K562 (cell line): ENCODE measurements around the gene ANAPC5. TPM values are rescaled to one million over a fixed set of nuclear protein-coding genes. Genes with fewer than 3 reads are reported as not detected.

Experiments
- BRF2 ChIP-seq: IDR thresholded peaks from 3 replicates; pipeline ENCODE4 v1.6.1; 2011; ENCODE audit warnings: borderline replicate concordance, mild to moderate bottlenecking; ENCODE audit not compliant: insufficient read length, insufficient read depth
- CBX8 ChIP-seq: fragments of 200-600 bp; sonication (generic); IDR thresholded peaks from 2 replicates; pipeline ENCODE4 v1.6.1; 2012; ENCODE audit warnings: borderline replicate concordance, mixed run types, low read depth, mild to moderate bottlenecking, moderate library complexity, mixed read lengths, low read length, control low read depth, inconsistent platforms; ENCODE audit not compliant: poor library complexity, severe bottlenecking; ENCODE audit errors: extremely low read depth
- FOXA1 ChIP-seq: fragments of 450-650 bp; IDR thresholded peaks from 2 replicates; pipeline ENCODE4 v1.6.1; 2016; ENCODE audit warnings: mild to moderate bottlenecking, borderline replicate concordance
- GABPA ChIP-seq: fragments of 200-800 bp; sonication (Bioruptor generic); conservative IDR thresholded peaks from 2 replicates; pipeline ENCODE4 v1.6.1; 2016; ENCODE audit warnings: low read depth, missing genetic modification characterization, missing compliant biosample characterization
- IRF9 ChIP-seq: fragments of 450-650 bp; IDR thresholded peaks from 2 replicates; pipeline ENCODE4 v1.6.1; 2016; ENCODE audit warnings: missing biosample characterization, missing genetic modification characterization
- KDM4B ChIP-seq, 2 experiments: fragments of 450-650 bp in 1 of 2; sonication (generic) in 1 of 2; IDR thresholded peaks; 2 replicates each; pipeline ENCODE4 v1.6.1; 2016 to 2017; ENCODE audit warnings: borderline replicate concordance in 2 of 2, antibody characterized with exemption in 1 of 2, low read depth in 1 of 2, mild to moderate bottlenecking in 1 of 2
- LEF1 ChIP-seq: fragments of 450-650 bp; IDR thresholded peaks from 2 replicates; pipeline ENCODE4 v1.6.1; 2016; ENCODE audit warnings: mild to moderate bottlenecking
- NFATC3 ChIP-seq: fragments of 450-650 bp; IDR thresholded peaks from 2 replicates; pipeline ENCODE4 v1.6.1; 2017; ENCODE audit warnings: mild to moderate bottlenecking
- PTBP1 ChIP-seq: fragments of 200-400 bp; formaldehyde crosslinking; IDR thresholded peaks from 2 replicates; pipeline ENCODE4 v1.6.1; 2017; ENCODE audit warnings: low read depth, low read length
- RBM14 ChIP-seq: fragments of 200-400 bp; formaldehyde crosslinking; IDR thresholded peaks from 2 replicates; pipeline ENCODE4 v1.6.1; 2018; ENCODE audit warnings: low read depth, mild to moderate bottlenecking, low read length, moderate library complexity, borderline replicate concordance; ENCODE audit not compliant: insufficient read depth
- RBM22 ChIP-seq: fragments of 200-400 bp; formaldehyde crosslinking; IDR thresholded peaks from 2 replicates; pipeline ENCODE4 v1.6.1; 2018; ENCODE audit warnings: low read length, low read depth; ENCODE audit not compliant: poor library complexity, severe bottlenecking
- RBM34 ChIP-seq: fragments of 200-400 bp; formaldehyde crosslinking; IDR thresholded peaks from 2 replicates; pipeline ENCODE4 v1.6.1; 2018; ENCODE audit warnings: low read length, borderline replicate concordance; ENCODE audit not compliant: insufficient read depth
- TSC22D4 ChIP-seq: fragments of 450-650 bp; IDR thresholded peaks from 2 replicates; pipeline ENCODE4 v1.6.1; 2016; ENCODE audit warnings: missing genetic modification characterization, missing biosample characterization, control low read depth
- TSHZ1 ChIP-seq: fragments of 250-450 bp; sonication (Bioruptor Pico); IDR thresholded peaks from 2 replicates; pipeline ENCODE4 v1.4.0; 2020; ENCODE audit warnings: mild to moderate bottlenecking, moderate library complexity
- ZNF592 ChIP-seq: fragments of 450-650 bp; IDR thresholded peaks from 2 replicates; pipeline ENCODE4 v1.6.1; 2017; ENCODE audit warnings: antibody characterized with exemption, mild to moderate bottlenecking
- ZNF695 ChIP-seq: fragments of 450-650 bp; formaldehyde crosslinking; IDR thresholded peaks from 2 replicates; pipeline ENCODE4 v1.4.0; 2020; ENCODE audit warnings: mild to moderate bottlenecking, moderate library complexity
- polyA plus RNA-seq, 8 experiments: library from polyadenylated mRNA; depleted of rRNA in 4 of 8; stranded (reverse) in 5 of 8; unstranded in 3 of 8; fragments of >200 nt; fragmentation: Nextera tagmentation in 2 of 8; fragmentation: Illumina TruSeq in 1 of 8; extraction: Ambion mirVana in 2 of 8; extraction: Trizol in 1 of 8; gene quantifications; 2 replicates each; pipeline versions ENCODE4 v1.2.1 to v1.2.3, GENCODE V29; 2011 to 2014; ENCODE audit warnings: inconsistent platforms in 1 of 8, missing spikeins in 1 of 8
- total RNA-seq, 7 experiments: library from RNA; depleted of rRNA in 6 of 7; stranded (reverse); fragments of >200 nt in 6 of 7; fragmentation: Illumina TruSeq in 2 of 7; extraction: Trizol in 2 of 7; gene quantifications; 2 replicates each; pipeline versions ENCODE4 v1.2.1 to v1.2.3, GENCODE V29; 2011 to 2021; ENCODE audit warnings: low replicate concordance in 1 of 7

ANAPC5 gene
- total and polyA plus RNA-seq, 9 of the 15 experiments (the other 6 are each of a cell fraction or from before 2014, with no cell fraction given): 136 to 315 (median 197) TPM

- no peak for TF ChIP-seq BRF2
- TF ChIP-seq IRF9 (tag): no peak
- TF ChIP-seq RBM34: no peak
- TF ChIP-seq LEF1: no peak
- no peak for TF ChIP-seq TSHZ1 (CRISPR knock-in tag)
- TF ChIP-seq RBM14: no peak
- TF ChIP-seq GABPA (tag): peak; percentile 53; the same call in 1 of the 2 replicates
- no peak for TF ChIP-seq ZNF695 (CRISPR knock-in tag)
- TF ChIP-seq PTBP1: no peak
- TF ChIP-seq RBM22: no peak
- TF ChIP-seq FOXA1: no peak
- TF ChIP-seq ZNF592: no peak
- TF ChIP-seq CBX8: no peak
- no peak for TF ChIP-seq KDM4B (IDR thresholded peaks at IDR 0.05; ENCODE audit: borderline replicate concordance in 2 of 2, low read depth in 1 of 2)
- TF ChIP-seq TSC22D4 (tag): no peak
- TF ChIP-seq NFATC3: no peak
These were observed 55.4 kb downstream of the ANAPC5 start, which contains the start of gene CAMKK2 (continued) for GRCh38 chr12:121296618-121297434.
